Stimulated activated CD8-positive, alpha-beta memory T cell treated with anti-CD3 and anti-CD28 coated beads, Interleukin-2, amount 100 ng/mL, for 48 hours (primary cell): Measurements from ENCODE around the gene TULP3.

ENCODE experiments used
- DNase-seq, 2 donors: peaks; one replicate each; pipeline ENCODE4 v3.0.0-alpha.2; 2020; ENCODE audit warnings: low read depth in 2 of 2

Gene TULP3

GRCh38 chr12:2963760-2964292, 73.1 kb downstream of the TULP3 start:
- DNase-seq: no peak

GRCh38 chr12:2967651-2968050, 77.0 kb downstream of the TULP3 start:
- no peak for DNase-seq

GRCh38 chr12:2970744-2971143, 80.1 kb downstream of the TULP3 start:
- DNase-seq: no peak

GRCh38 chr12:2973566-2973965, 82.9 kb downstream of the TULP3 start:
- no peak for DNase-seq

GRCh38 chr12:2974560-2974971, 83.9 kb downstream of the TULP3 start:
- no peak for DNase-seq

GRCh38 chr12:2976581-2976996, 85.9 kb downstream of the TULP3 start:
- no peak for DNase-seq

GRCh38 chr12:2977776-2978175, 87.1 kb downstream of the TULP3 start:
- DNase-seq: no peak

- DNase-seq: no peak
These were observed 89.1 kb downstream of the TULP3 start for GRCh38 chr12:2979806-2980205.

- DNase-seq: no peak
These were observed 89.9 kb downstream of the TULP3 start for GRCh38 chr12:2980630-2981029.

- DNase-seq: no peak
These were observed 91.7 kb downstream of the TULP3 start for GRCh38 chr12:2982361-2982760.

GRCh38 chr12:2984249-2984648, 93.6 kb downstream of the TULP3 start:
- no peak for DNase-seq

GRCh38 chr12:2984698-2985097, 94.0 kb downstream of the TULP3 start:
- no peak for DNase-seq

- no peak for DNase-seq
These were observed 96.2 kb downstream of the TULP3 start for GRCh38 chr12:2986876-2987275.

GRCh38 chr12:2988494-2988893, 97.8 kb downstream of the TULP3 start:
- no peak for DNase-seq
